HepG2 (cell line): Measurements from ENCODE around the gene CER1. TPM values are rescaled to one million over a fixed set of nuclear protein-coding genes. Genes with fewer than 3 reads are reported as not detected.

Source experiments
- DMTF1 ChIP-seq: sonication (generic); formaldehyde crosslinking; IDR thresholded peaks from 2 replicates; pipeline ENCODE4 v1.4.0; 2020; ENCODE audit warnings: mild to moderate bottlenecking, missing genetic modification reagents
- GLI4 ChIP-seq: sonication (generic); formaldehyde crosslinking; IDR thresholded peaks from 2 replicates; pipeline ENCODE4 v1.5.1; 2020; ENCODE audit warnings: missing genetic modification reagents, mild to moderate bottlenecking, moderate library complexity, borderline replicate concordance
- GTF3A ChIP-seq: sonication (generic); formaldehyde crosslinking; conservative IDR thresholded peaks from 2 replicates; pipeline ENCODE4 v1.4.0; 2020; ENCODE audit warnings: mild to moderate bottlenecking, missing genetic modification reagents
- HHEX ChIP-seq: IDR thresholded peaks from 2 replicates; pipeline ENCODE4 v1.6.1; 2016; ENCODE audit warnings: control low read depth
- KLF16 ChIP-seq, 2 experiments: sonication (generic) in 1 of 2; formaldehyde crosslinking in 1 of 2; IDR thresholded peaks; 2 replicates each; pipeline versions ENCODE4 v1.6.1 to v1.8.0; 2016 to 2023; ENCODE audit warnings: missing genetic modification reagents in 2 of 2, missing compliant biosample characterization in 1 of 2
- KMT2B ChIP-seq: IDR thresholded peaks from 2 replicates; pipeline ENCODE4 v1.6.1; 2016; ENCODE audit warnings: missing genetic modification reagents, missing compliant biosample characterization
- MNT ChIP-seq: fragments of 450-650 bp; IDR thresholded peaks from 2 replicates; pipeline ENCODE4 v1.6.1; 2016
- MYC ChIP-seq: sonication (generic); formaldehyde crosslinking; IDR thresholded peaks from 2 replicates; pipeline ENCODE4 v1.9.0; 2021; ENCODE audit warnings: missing genetic modification reagents, borderline replicate concordance
- NBN ChIP-seq: fragments of 450-650 bp; conservative IDR thresholded peaks from 2 replicates; pipeline ENCODE4 v1.6.1; 2017
- NCOA5 ChIP-seq: sonication (generic); formaldehyde crosslinking; IDR thresholded peaks from 2 replicates; pipeline ENCODE4 v1.4.0; 2020; ENCODE audit warnings: missing genetic modification reagents
- PLSCR1 ChIP-seq: sonication (generic); formaldehyde crosslinking; IDR thresholded peaks from 2 replicates; pipeline ENCODE4 v1.5.0; 2020; ENCODE audit warnings: missing genetic modification reagents, mild to moderate bottlenecking, borderline replicate concordance
- SIN3A ChIP-seq: IDR thresholded peaks from 2 replicates; pipeline ENCODE4 v1.6.1; 2011; ENCODE audit warnings: low read depth, mild to moderate bottlenecking, control low read depth, low read length, borderline replicate concordance
- ZNF337 ChIP-seq: sonication (generic); formaldehyde crosslinking; IDR thresholded peaks from 2 replicates; pipeline ENCODE4 v1.5.1; 2020; ENCODE audit warnings: missing genetic modification reagents, low read depth, mild to moderate bottlenecking, borderline replicate concordance
- ZNF34 ChIP-seq: sonication (generic); formaldehyde crosslinking; IDR thresholded peaks from 2 replicates; pipeline ENCODE4 v1.4.0; 2020; ENCODE audit warnings: mild to moderate bottlenecking, missing genetic modification reagents, borderline replicate concordance
- ZNF607 ChIP-seq: sonication (generic); formaldehyde crosslinking; IDR thresholded peaks from 2 replicates; pipeline ENCODE4 v1.5.1; 2020; ENCODE audit warnings: missing genetic modification reagents, mild to moderate bottlenecking, borderline replicate concordance
- ZNF646 ChIP-seq: sonication (generic); formaldehyde crosslinking; IDR thresholded peaks from 2 replicates; pipeline ENCODE4 v1.9.0; 2021; ENCODE audit warnings: mild to moderate bottlenecking, missing genetic modification reagents
- ZNF740 ChIP-seq: sonication (generic); formaldehyde crosslinking; IDR thresholded peaks from 2 replicates; pipeline ENCODE4 v1.4.0; 2020; ENCODE audit warnings: missing genetic modification reagents
- ZNF816 ChIP-seq: sonication (generic); formaldehyde crosslinking; IDR thresholded peaks from 2 replicates; pipeline ENCODE4 v1.8.0; 2022; ENCODE audit warnings: missing genetic modification reagents, mild to moderate bottlenecking, borderline replicate concordance
- polyA plus RNA-seq, 8 experiments: library from polyadenylated mRNA; depleted of rRNA in 3 of 8; stranded (reverse) in 7 of 8; unstranded in 1 of 8; fragments of >200 nt; fragmentation: Illumina TruSeq in 4 of 8; extraction: Trizol in 4 of 8; gene quantifications; 2 replicates each; pipeline versions ENCODE4 v1.2.1 to v1.2.3, GENCODE V29; 2011 to 2016; ENCODE audit warnings: low read depth in 4 of 8, missing spikeins in 1 of 8, mixed read lengths in 1 of 8; ENCODE audit not compliant: insufficient read depth in 1 of 8
- total RNA-seq, 5 experiments: library from RNA; depleted of rRNA; stranded (reverse); fragments of >200 nt; fragmentation: Illumina TruSeq; extraction: Trizol; gene quantifications; 2 replicates each; pipeline ENCODE4 v1.2.3, GENCODE V29; 2016; ENCODE audit warnings: low read depth in 1 of 5

CER1 gene
- total and polyA plus RNA-seq, 2 of the 13 experiments (the other 11 are each of a cell fraction or from before 2014, with no cell fraction given), result 0.18 TPM; not detected in 1

GRCh38 chr9:14693251-14693861, 29.2 kb downstream of the CER1 start, which contains the start of gene ZDHHC21 (continued):
- TF ChIP-seq NBN (no peak), GTF3A (CRISPR knock-in tag) (no peak), SIN3A (0 out of 2 replicates have a peak, but pooled peaks have one; percentile 40), GLI4 (CRISPR knock-in tag) (no peak), ZNF607 (peak; percentile 92), NCOA5 (CRISPR knock-in tag) (no peak), ZNF740 (CRISPR knock-in tag) (peak; percentile 39; the same call in 1 of the 2 replicates), KMT2B (peak; percentile 81), ZNF337 (CRISPR knock-in tag) (0 out of 2 replicates have a peak, but pooled peaks have one; percentile 25), ZNF34 (no peak), KLF16 (CRISPR knock-in tag; IDR thresholded peaks at IDR 0.05) (peak in 1 of 2 experiments; percentile 69; a peak in 1 of 4 replicates), PLSCR1 (CRISPR knock-in tag) (no peak), MNT (no peak), HHEX (CRISPR knock-in tag) (no peak), ZNF646 (CRISPR knock-in tag) (no peak), ZNF816 (no peak), MYC (CRISPR knock-in tag) (peak; percentile 87; the same call in 1 of the 2 replicates), DMTF1 (CRISPR knock-in tag) (no peak)
